GM13977 (cell line): ENCODE measurements around the gene SLC19A1.

Experiments
- DNase-seq: peaks from one replicate; pipeline ENCODE4 v3.0.0; 2012; ENCODE audit warnings: low spot score
- CTCF ChIP-seq: IDR thresholded peaks from 2 replicates; pipeline ENCODE4 v1.5.1; 2012; ENCODE audit warnings: mild to moderate bottlenecking, control low read depth; ENCODE audit not compliant: insufficient read depth; ENCODE audit errors: extremely low read depth, missing control alignments
- in situ Hi-C: fragments of 300-500 bp; cut with MboI; formaldehyde crosslinking; loops from one replicate; pipeline ENCODE4 v1.12.0; 2022; ENCODE audit warnings: low sequenced_read_pairs, low pct_unique_long_range_greater_than_20kb, mixed read lengths, inconsistent platforms; ENCODE audit not compliant: unreplicated experiment

The SLC19A1 gene

GRCh38 chr21:45588086-45588825 is 46.0 kb upstream of the SLC19A1 start:
- in situ Hi-C loops = no loop called here
- TF ChIP-seq CTCF = no peak
- DNase-seq = no peak

- in situ Hi-C loops = no loop called here
- TF ChIP-seq CTCF = no peak
- no peak for DNase-seq
These were observed 44.1 kb upstream of the SLC19A1 start for GRCh38 chr21:45586289-45586858.

GRCh38 chr21:45584786-45585185 is 42.5 kb upstream of the SLC19A1 start:
- in situ Hi-C loops = no loop called here
- DNase-seq = no peak
- TF ChIP-seq CTCF = no peak

- no peak for TF ChIP-seq CTCF
- in situ Hi-C loops = no loop called here
These were observed 41.7 kb upstream of the SLC19A1 start for GRCh38 chr21:45583831-45584509.

GRCh38 chr21:45582128-45582527 is 39.9 kb upstream of the SLC19A1 start:
- DNase-seq = no peak
- in situ Hi-C loops = no loop called here
- TF ChIP-seq CTCF = no peak

More at GRCh38 chr21:45583831-45584509, 41.7 kb upstream of the SLC19A1 start:
- no peak for DNase-seq

GRCh38 chr21:45581322-45581712 is 39.1 kb upstream of the SLC19A1 start:
- DNase-seq = no peak
- no peak for TF ChIP-seq CTCF
- in situ Hi-C loops = no loop called here
